ENCODE results near the gene PITHD1. TPM values are rescaled to one million over a fixed set of nuclear protein-coding genes. Genes with fewer than 3 reads are reported as not detected.

PITHD1 gene
- total RNA-seq, 2 experiments from 2014 or later, result 53.1 to 64.1 TPM

DNA sequence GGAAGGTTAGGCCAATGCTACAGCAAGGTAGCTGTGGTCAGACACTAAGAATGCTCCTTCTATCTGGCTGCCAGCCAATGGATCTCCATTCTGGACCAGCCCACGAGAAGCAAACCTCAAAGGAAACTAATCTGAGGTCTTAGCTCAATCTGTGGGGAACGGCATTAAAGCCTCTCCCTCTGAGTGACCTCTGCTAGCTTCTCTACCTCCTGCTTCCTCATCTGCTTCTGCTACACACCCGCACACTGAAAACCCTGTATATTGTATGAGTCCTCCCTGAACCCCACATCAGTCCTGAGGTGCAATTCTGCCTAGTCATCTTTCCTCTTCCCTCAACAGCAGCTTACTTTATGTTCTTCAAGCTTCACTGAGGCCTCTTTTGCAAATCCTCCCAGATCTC is 29.2 kb downstream of the PITHD1 start:
- DNase-seq (no peak), ATAC-seq (no peak)
- Mint-ChIP-seq H3K27me3 (no peaks in the 10 kb centered on the region), H3K9me3 (ENCODE audit: low read depth) (no peaks in the 10 kb centered on the region), H3K4me1 (peaks cover 13% of the 10 kb centered on the region), H3K4me3 (no peak overlapping the region), H3K27ac (no peak overlapping the region), H3K36me3 (ENCODE audit: low read depth) (peaks cover 2% of the 10 kb centered on the region)
- intact Hi-C loops (cut with DNase I, micrococcal nuclease), result loop anchor here in 1 of 2 experiments (10.0 kb wide), 1 partner anchor 147 kb away; the partner anchor contains the start of gene PNRC2
- POLR2A ChIA-PET, result interaction anchor here (1.2 kb wide), 1 partner anchor 115 kb away, joined by 4 read pairs; the partner anchor contains the start of gene RPL11
- CTCF ChIA-PET, result interaction anchor here (0.6 to 2.4 kb wide), 11 partner anchors 8 to 693 kb away, joined by 3 to 12 read pairs (median 5); no protein-coding TSS in a partner anchor

DNA sequence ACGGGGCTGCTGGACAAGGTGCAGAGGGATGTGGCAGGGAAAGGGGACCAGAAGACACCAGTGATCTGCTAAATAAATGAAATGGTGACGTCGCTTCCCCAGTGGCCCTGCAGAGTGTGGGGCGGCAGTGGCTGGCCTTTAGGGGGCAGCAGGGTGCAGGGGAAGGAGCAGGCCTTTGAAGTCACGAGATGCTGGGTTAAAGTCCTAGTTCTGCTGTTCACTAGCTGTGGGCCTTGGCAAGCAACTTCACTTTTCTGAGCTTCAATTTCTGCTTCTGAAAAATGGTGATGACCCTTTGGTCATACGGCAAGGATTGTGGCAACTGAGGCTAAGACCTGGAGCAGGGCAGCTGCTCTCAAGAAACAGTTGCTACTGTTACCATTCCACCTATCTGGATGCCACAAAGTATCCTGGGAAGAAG is 31.5 kb downstream of the PITHD1 start:
- ChIA-PET POLR2A (interaction anchor here (0.6 kb wide), 1 partner anchor 16 kb away, joined by 4 read pairs; the partner anchor contains the start of gene HMGCL), CTCF (interaction anchor here (0.7 to 3.1 kb wide), 20 partner anchors 9 to 382 kb away, joined by 3 to 41 read pairs (median 4); partner anchors contain the start of genes ELOA, FUCA1, GALE and HMGCL)
- peaks cover 6% of the 10 kb centered on the region for H3K36me3 Mint-ChIP-seq (ENCODE audit: low read depth)
- peaks cover 13% of the 10 kb centered on the region for H3K4me1 Mint-ChIP-seq
- DNase-seq (peak; percentile 91), ATAC-seq (peak; percentile 96)
- no peaks in the 10 kb centered on the region for H3K9me3 Mint-ChIP-seq (ENCODE audit: low read depth)
- H3K27me3 Mint-ChIP-seq, result no peaks in the 10 kb centered on the region
- no peak overlapping the region for H3K4me3 Mint-ChIP-seq
- H3K27ac Mint-ChIP-seq, result no peak overlapping the region
- intact Hi-C loops (cut with DNase I, micrococcal nuclease), result loop anchor here (1.0 to 10.0 kb wide), 6 partner anchors 16 to 218 kb away; partner anchors contain the start of genes FUCA1 (in 2 of the 2), HMGCL (in 1 of the 2) and PNRC2 (in 1 of the 2)

DNA sequence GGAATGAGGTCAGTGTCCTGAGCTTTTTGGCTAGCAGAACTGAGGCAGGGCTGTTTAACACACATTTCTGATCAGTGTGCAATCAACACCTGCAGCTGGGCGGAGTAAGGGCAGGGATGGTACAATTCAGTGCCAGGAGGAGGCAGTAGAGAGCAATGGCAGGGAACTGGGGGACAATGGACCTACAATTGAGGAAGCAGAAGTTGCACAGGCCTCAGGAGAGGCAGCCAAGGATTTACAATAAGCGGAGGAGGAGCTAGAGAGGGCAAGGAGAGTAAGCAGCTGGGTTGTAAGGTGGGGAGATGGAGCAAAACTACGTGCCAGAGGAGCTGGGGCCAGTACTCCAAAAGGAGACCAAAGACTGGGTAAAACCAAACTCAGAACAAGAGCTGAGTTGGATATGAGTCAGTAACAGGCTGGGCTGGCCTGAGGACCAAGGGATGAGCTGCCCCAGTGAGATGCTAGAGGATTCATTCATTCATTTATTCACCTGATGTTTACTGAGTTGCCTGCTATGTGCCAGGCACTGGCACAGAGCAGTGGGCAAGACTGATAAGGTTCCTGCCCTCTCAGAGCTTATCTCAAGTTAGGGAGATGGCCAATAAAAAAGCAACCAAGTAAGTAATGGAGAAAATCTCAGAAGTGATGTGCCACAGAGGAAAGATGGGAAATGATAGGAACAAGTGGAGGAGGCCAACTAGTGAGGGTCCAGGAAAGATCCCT is 32.8 kb downstream of the PITHD1 start:
- peaks cover 13% of the 10 kb centered on the region for H3K4me1 Mint-ChIP-seq
- peak; percentile 75 for ATAC-seq
- POLR2A ChIA-PET, result interaction anchor here (0.5 to 1.7 kb wide), 2 partner anchors 10 to 36 kb away, joined by 3 to 4 read pairs; partner anchors contain the start of gene GALE
- H3K36me3 Mint-ChIP-seq (ENCODE audit: low read depth), result peaks cover 10% of the 10 kb centered on the region
- H3K27me3 Mint-ChIP-seq, result no peaks in the 10 kb centered on the region
- no peak overlapping the region for H3K4me3 Mint-ChIP-seq
- CTCF ChIA-PET, result interaction anchor here (0.8 to 3.1 kb wide), 25 partner anchors 10 to 381 kb away, joined by 3 to 41 read pairs (median 5); partner anchors contain the start of genes ELOA, GALE, HMGCL and LYPLA2
- peak; percentile 74 for DNase-seq
- no peak overlapping the region for H3K27ac Mint-ChIP-seq
- intact Hi-C loops (cut with DNase I, micrococcal nuclease), result loop anchor here (1.0 to 5.0 kb wide), 3 partner anchors 57 to 216 kb away; partner anchors contain the start of gene FUCA1 (in 1 of the 2)
- no peaks in the 10 kb centered on the region for H3K9me3 Mint-ChIP-seq (ENCODE audit: low read depth)

DNA sequence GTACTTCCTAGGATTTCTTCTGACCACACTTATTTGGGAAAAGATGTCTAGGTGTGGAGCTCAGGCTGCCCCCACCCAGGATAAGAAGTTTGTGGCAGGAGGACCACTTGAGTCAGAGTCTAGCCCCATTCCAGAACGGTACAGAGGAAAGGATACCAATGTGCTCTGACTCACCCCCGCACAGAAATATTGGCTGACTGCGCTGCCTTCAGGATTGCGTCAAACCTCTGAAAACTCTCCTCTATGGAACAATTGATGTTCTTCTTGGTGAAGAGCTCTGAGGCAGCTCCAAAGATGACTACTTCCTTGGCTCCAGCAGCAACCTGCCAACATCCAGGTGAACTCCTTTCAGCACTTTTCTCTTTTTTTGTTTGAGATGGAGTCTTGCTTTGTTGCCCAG is 35.8 kb downstream of the PITHD1 start:
- intact Hi-C loops (cut with DNase I, micrococcal nuclease), result loop anchor here in 1 of 2 experiments (5.0 kb wide), 1 partner anchor 213 kb away; no protein-coding TSS in a partner anchor
- H3K4me3 Mint-ChIP-seq, result no peak overlapping the region
- H3K27ac Mint-ChIP-seq, result no peak overlapping the region
- ATAC-seq (no peak), DNase-seq (no peak)
- peaks cover 18% of the 10 kb centered on the region for H3K4me1 Mint-ChIP-seq
- H3K27me3 Mint-ChIP-seq, result no peaks in the 10 kb centered on the region
- ChIA-PET POLR2A (interaction anchor here (0.6 kb wide), 2 partner anchors 36 to 630 kb away, joined by 3 read pairs; partner anchors contain the start of gene PITHD1), CTCF (interaction anchor here (0.6 to 1.2 kb wide), 4 partner anchors 10 to 71 kb away, joined by 3 to 4 read pairs (median 3); no protein-coding TSS in a partner anchor)
- H3K9me3 Mint-ChIP-seq (ENCODE audit: low read depth), result no peaks in the 10 kb centered on the region
- peaks cover 21% of the 10 kb centered on the region for H3K36me3 Mint-ChIP-seq (ENCODE audit: low read depth)

DNA sequence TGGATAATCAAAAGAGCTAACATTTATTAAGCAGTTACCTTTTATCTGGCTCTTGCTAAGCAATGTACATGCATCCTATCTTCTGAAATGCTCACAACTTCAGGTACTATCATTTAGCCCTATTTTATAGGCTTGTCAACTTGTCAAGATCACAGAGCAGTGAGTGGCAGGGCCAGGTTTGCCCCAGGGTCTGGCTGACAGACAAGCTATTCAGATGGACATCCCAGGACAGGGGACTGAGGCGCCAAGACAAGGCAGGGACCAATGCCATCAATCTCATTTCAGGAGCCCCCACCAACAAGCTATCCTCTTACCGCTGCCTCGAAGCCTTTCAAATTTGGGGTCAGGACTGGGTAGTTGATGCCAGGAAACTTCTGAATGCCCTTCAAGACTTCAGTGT is 38.1 kb downstream of the PITHD1 start:
- Mint-ChIP-seq H3K27ac (no peak overlapping the region), H3K27me3 (no peaks in the 10 kb centered on the region), H3K9me3 (ENCODE audit: low read depth) (no peaks in the 10 kb centered on the region), H3K4me1 (peaks cover 5% of the 10 kb centered on the region), H3K4me3 (no peak overlapping the region), H3K36me3 (ENCODE audit: low read depth) (peaks cover 21% of the 10 kb centered on the region)
- intact Hi-C loops (cut with DNase I, micrococcal nuclease), result no loop called here
- DNase-seq (no peak), ATAC-seq (no peak)
- ChIA-PET CTCF (interaction anchor here (0.6 to 1.4 kb wide), 5 partner anchors 9 to 125 kb away, joined by 3 to 5 read pairs (median 3); partner anchors contain the start of gene RPL11), POLR2A (no interaction called here)

DNA sequence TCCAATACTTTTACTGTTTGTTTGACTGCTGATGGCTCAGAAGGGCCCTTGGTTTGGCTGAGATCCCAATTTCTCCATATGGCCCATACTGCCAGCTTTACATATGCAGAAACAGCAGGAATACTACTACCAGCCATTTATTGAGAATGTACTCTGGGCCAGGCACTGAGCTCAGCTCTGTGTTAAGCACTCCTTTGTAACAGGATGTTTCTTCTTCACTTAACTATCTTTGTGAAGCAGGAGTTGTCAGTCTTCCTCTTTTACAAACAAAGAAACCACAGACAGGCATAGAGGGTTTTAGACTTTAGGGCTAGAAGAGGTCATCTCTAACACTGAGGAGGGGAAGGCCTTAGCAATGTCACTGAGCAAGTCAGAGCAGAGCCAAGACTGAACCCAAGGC is 38.7 kb downstream of the PITHD1 start:
- no peaks in the 10 kb centered on the region for H3K27me3 Mint-ChIP-seq
- ATAC-seq (no peak), DNase-seq (no peak)
- ChIA-PET CTCF (interaction anchor here (0.7 to 1.4 kb wide), 4 partner anchors 9 to 70 kb away, joined by 3 to 4 read pairs (median 3); no protein-coding TSS in a partner anchor), POLR2A (no interaction called here)
- H3K27ac Mint-ChIP-seq, result no peak overlapping the region
- intact Hi-C loops (cut with DNase I, micrococcal nuclease), result no loop called here
- peaks cover 19% of the 10 kb centered on the region for H3K36me3 Mint-ChIP-seq (ENCODE audit: low read depth)
- no peaks in the 10 kb centered on the region for H3K9me3 Mint-ChIP-seq (ENCODE audit: low read depth)
- H3K4me3 Mint-ChIP-seq, result no peak overlapping the region
- peaks cover 5% of the 10 kb centered on the region for H3K4me1 Mint-ChIP-seq

DNA sequence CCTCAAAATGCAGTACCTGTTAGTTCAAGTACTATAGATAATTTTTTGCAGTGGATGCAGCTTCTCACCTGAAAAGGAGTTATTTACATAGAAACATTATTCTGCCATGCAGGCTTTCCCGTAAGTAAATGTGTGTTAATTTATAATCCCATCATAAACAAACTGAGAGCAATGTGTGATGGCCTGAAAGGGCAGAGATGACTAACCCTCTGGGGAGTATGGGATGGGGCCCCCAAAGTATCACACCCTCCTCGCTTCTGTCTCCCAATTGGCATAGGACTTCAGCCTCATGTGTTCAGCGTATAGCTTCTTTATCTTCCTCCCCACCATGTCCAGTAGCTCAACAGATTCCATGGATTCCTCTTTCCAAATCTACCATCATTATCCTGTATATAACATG is 39.4 kb downstream of the PITHD1 start:
- ChIA-PET CTCF (interaction anchor here (0.9 to 1.1 kb wide), 4 partner anchors 8 to 46 kb away, joined by 3 to 4 read pairs (median 4); no protein-coding TSS in a partner anchor), POLR2A (no interaction called here)
- Mint-ChIP-seq H3K4me1 (peaks cover 5% of the 10 kb centered on the region), H3K36me3 (ENCODE audit: low read depth) (peaks cover 19% of the 10 kb centered on the region), H3K27me3 (no peaks in the 10 kb centered on the region), H3K4me3 (no peak overlapping the region), H3K27ac (no peak overlapping the region), H3K9me3 (ENCODE audit: low read depth) (no peaks in the 10 kb centered on the region)
- no peak for ATAC-seq
- DNase-seq, result no peak
- intact Hi-C loops (cut with DNase I, micrococcal nuclease), result no loop called here

DNA sequence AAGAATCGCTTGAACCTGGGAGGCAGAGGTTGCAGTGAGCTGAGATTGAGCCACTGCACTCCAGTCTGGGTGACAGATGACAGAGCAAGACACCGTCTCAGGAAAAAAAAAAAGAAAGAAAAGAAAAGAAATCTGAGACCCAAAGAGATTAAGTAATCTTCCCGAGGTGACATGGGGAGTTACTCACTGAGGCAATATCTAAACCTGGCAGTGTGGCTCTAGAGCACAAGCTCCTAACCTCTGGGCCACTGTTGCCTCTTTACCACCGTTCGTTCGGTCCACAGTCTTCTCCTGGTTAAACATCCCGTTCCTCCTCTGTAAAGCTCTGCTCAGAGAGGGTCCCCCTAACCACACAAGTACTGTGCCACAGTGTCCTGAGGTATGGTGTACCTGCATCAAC is 45.5 kb downstream of the PITHD1 start:
- no peak for DNase-seq
- no peak for ATAC-seq
- H3K4me3 Mint-ChIP-seq, result peak overlapping the region; percentile 97
- no peaks in the 10 kb centered on the region for H3K27me3 Mint-ChIP-seq
- no peaks in the 10 kb centered on the region for H3K36me3 Mint-ChIP-seq (ENCODE audit: low read depth)
- ChIA-PET POLR2A (no interaction called here), CTCF (interaction anchor here (0.8 to 3.1 kb wide), 5 partner anchors 10 to 93 kb away, joined by 3 to 26 read pairs (median 4); no protein-coding TSS in a partner anchor)
- no peaks in the 10 kb centered on the region for H3K9me3 Mint-ChIP-seq (ENCODE audit: low read depth)
- H3K4me1 Mint-ChIP-seq, result peaks cover 19% of the 10 kb centered on the region
- H3K27ac Mint-ChIP-seq, result peak overlapping the region; percentile 42
- intact Hi-C loops (cut with DNase I, micrococcal nuclease), result no loop called here

DNA sequence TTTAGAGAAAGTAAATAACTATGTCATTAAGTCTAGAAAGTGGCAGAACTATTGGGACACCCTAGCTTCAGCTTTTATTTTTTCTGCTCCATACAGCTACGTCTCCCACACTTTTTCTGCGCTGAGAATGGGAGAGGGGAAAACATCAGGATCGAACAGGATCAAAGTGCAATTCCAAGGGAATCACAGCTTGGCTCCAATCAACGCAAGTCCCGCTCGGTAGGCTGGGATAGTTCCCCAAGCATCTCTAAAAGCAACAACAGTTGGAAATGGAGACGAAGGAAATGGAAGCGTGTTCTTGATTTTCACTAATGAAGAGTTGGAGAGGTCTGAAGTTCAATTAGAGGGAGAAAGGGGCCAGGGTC is 46.5 kb downstream of the PITHD1 start:
- DNase-seq (no peak), ATAC-seq (no peak)
- H3K27me3 Mint-ChIP-seq, result no peaks in the 10 kb centered on the region
- H3K9me3 Mint-ChIP-seq (ENCODE audit: low read depth), result no peaks in the 10 kb centered on the region
- H3K4me3 Mint-ChIP-seq, result peak overlapping the region; percentile 97
- no peaks in the 10 kb centered on the region for H3K36me3 Mint-ChIP-seq (ENCODE audit: low read depth)
- CTCF ChIA-PET, result interaction anchor here (0.8 to 3.1 kb wide), 7 partner anchors 10 to 92 kb away, joined by 3 to 26 read pairs (median 4); partner anchors contain the start of gene GALE
- peak overlapping the region; percentile 97 for H3K27ac Mint-ChIP-seq
- POLR2A ChIA-PET, result interaction anchor here (1.0 kb wide), 2 partner anchors 25 to 46 kb away, joined by 3 to 5 read pairs; partner anchors contain the start of genes GALE and PITHD1
- intact Hi-C loops (cut with DNase I, micrococcal nuclease), result loop anchor here (1.0 kb wide), 9 partner anchors 14 to 456 kb away; partner anchors contain the start of genes GALE (in 2 of the 2), SRSF10 (in 2 of the 2), FUCA1 (in 1 of the 2) and LYPLA2 (in 1 of the 2)
- H3K4me1 Mint-ChIP-seq, result peaks cover 19% of the 10 kb centered on the region

DNA sequence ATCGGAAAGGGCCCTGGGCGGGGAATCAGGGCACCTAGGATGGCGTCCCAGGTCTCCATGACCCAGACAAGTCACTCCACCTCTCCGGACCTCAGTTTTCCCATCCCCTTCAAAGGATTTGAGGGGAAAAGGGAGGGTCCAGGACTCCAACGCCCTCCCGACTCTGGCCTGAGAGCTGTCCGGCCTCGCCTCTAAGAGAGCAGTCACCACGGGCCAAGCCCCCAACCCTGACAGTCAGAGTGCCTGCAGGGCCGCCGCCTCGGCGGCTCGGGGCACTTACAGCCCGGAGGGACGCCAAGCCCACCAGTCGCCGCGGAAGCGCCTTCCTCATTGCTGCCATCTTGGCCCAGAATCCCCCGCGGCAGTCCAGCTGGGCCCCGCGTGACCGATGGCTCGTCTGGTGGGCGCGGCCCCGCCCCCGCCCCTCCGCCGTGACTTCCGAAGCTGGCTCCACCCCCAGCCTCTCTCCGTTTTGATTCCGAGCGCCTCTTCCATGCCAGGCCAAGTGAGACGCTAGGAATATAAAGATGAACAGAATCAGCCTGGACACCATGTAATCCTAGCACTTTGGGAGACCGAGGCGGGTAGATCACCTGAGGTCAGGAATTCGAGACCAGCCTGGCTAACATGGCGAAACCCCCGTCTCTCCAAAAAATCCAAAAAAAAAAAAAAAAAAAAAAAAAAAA is 47.0 kb downstream of the PITHD1 start, which contains the start of gene HMGCL:
TSS of gene HMGCL (minus strand) at position 354 of the 686 bp plus-strand sequence. CDS start at position 340, 14 bp downstream.
- DNase-seq, result peak; percentile 95
- H3K27ac Mint-ChIP-seq, result peak within 1 kb of the TSS; percentile 97
- peak; percentile 94 for ATAC-seq
- H3K9me3 Mint-ChIP-seq (ENCODE audit: low read depth), result no peaks in the 10 kb centered on the region
- intact Hi-C loops (cut with DNase I, micrococcal nuclease), result loop anchor here (1.0 kb wide), 9 partner anchors 13 to 457 kb away; partner anchors contain the start of genes GALE (in 2 of the 2), SRSF10 (in 2 of the 2), FUCA1 (in 1 of the 2) and LYPLA2 (in 1 of the 2)
- H3K36me3 Mint-ChIP-seq (ENCODE audit: low read depth), result no peaks in the 10 kb centered on the region
- ChIA-PET POLR2A (interaction anchor here (0.6 to 1.0 kb wide), 4 partner anchors 15 to 132 kb away, joined by 3 to 5 read pairs (median 4); partner anchors contain the start of genes GALE and PITHD1), CTCF (interaction anchor here (0.6 to 3.1 kb wide), 8 partner anchors 8 to 1380 kb away, joined by 3 to 26 read pairs (median 4); partner anchors contain the start of gene GALE)
- H3K27me3 Mint-ChIP-seq, result no peaks in the 10 kb centered on the region
- H3K4me3 Mint-ChIP-seq, result peak within 1 kb of the TSS; percentile 97
- peaks cover 19% of the 10 kb centered on the region for H3K4me1 Mint-ChIP-seq
